Activated CD4-positive, alpha-beta T cell treated with anti-CD3 and anti-CD28 coated beads for 4 hours (primary cell): ENCODE results near the gene MOV10L1.
"Not testable (repeated sequence)": the region's sequence is repeated elsewhere in the genome, so short reads cannot be mapped to it uniquely, and the experiment has no call there.

Experiments
- DNase-seq, 2 donors: peaks; one replicate each; pipeline ENCODE4 v3.0.0-alpha.2; 2020

Gene MOV10L1

DNA sequence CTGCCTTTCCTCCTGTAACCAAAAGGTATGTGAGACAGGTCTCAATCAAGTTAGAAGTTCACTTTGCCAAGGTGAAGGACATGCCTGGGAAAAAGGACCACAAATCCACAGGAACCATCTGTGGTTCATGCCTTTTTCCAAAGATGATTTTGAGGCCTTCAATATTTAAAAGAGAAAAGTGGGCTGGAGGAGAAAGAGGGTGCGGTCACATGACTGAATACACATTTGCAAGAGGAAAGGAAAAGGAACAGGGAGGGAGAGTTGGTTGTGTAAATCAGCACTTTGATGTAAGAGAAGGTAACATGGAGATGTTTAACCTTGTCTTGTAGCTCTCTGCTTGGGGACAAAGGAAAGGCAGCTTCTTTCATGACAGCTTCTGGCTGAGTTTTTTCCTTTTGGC lies 21.2 kb downstream of the MOV10L1 start:
- no peak for DNase-seq

GRCh38 chr22:50112151-50113118 lies 22.6 kb downstream of the MOV10L1 start:
- no peak for DNase-seq

- no peak for DNase-seq
Observed at GRCh38 chr22:50114221-50115021, 24.6 kb downstream of the MOV10L1 start.

- DNase-seq: no peak
Observed at GRCh38 chr22:50115693-50116092, 25.9 kb downstream of the MOV10L1 start.

DNA sequence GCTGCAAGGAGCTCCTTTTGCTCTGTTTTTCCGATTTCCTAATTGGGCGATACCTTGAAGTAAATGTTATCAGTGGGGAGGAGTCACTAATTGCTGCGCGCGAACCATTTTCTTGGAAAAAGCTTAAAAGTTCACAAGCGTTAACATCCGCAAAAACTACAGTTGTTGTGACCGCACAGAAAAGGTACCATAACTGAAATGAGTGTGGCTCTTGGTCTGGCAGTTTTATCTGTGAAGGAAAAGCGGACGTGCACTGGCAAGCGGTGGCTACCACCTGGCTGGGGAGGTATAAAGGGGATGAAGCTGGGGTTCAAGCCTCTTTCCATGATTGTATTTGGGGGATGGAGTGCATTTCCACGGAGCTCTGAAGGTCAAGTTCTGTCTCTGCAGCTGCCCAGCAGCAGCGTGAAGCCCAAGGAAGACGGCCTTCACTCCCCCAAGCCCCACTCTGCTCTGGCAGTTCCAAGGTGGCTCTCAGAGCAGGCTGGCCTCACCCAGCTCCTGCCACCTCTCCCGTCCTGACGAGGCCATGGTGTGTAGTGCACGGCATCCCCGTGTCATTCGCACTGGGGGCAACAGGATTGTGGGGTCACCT lies 27.5 kb downstream of the MOV10L1 start:
- no peak for DNase-seq

GRCh38 chr22:50118129-50118528 lies 28.3 kb downstream of the MOV10L1 start:
- no peak for DNase-seq

DNA sequence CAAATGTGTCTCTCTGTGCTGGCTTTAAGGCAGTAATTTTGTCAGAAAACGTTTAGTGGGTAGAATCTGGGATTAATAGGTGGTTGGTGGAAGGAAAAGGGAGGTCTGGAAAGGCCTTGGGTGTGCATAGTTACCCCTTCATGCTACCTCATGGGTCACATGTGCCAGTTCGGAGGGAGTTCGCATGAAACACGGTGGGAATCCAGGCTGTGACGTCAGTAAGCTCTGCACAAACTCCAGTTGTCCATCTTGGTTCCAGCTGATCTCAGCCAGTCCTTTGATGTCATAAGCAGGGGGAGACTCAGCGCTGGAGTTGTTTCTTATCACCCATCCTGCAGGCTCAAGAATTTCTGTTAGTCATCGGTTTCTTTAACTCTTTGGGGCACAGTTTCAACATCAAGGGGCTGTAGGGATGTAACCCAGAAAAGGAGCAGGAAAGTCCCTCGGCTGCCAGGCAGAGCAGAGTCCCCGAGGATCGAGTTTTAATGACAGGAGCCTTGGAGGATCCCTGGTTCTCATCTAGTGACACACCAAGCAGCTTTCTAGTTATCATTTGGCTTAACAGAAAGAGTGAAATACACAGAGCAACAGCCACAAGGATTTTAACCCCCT lies 28.9 kb downstream of the MOV10L1 start:
- no peak for DNase-seq

- DNase-seq: no peak
Observed at GRCh38 chr22:50119169-50119767, 29.5 kb downstream of the MOV10L1 start.

DNA sequence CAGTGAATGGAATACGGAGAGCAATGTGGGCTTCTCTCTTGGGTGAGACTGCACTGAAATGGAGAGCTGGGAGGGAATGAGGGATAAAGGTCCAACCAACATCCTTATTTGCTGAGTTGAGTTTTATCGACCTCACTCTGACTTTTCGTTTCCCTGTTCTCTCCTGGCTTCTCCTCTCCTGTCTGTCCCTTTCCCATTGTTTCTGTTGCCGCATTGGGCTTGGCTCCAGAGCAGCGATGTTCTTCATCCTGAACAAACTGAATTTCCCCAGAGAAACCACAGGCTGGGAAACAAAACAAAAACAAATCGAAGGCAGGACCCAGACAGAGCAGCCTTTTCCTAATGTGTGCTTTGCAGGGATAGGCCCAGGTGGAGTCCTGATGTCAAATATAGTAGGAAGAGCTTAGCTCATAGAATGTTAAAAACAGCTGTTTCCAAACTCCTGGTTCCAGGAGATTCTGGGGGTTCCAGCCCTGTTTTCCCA lies 30.0 kb downstream of the MOV10L1 start:
- DNase-seq: no peak

- DNase-seq: no peak
Observed at GRCh38 chr22:50121202-50121740, 31.5 kb downstream of the MOV10L1 start.

DNA sequence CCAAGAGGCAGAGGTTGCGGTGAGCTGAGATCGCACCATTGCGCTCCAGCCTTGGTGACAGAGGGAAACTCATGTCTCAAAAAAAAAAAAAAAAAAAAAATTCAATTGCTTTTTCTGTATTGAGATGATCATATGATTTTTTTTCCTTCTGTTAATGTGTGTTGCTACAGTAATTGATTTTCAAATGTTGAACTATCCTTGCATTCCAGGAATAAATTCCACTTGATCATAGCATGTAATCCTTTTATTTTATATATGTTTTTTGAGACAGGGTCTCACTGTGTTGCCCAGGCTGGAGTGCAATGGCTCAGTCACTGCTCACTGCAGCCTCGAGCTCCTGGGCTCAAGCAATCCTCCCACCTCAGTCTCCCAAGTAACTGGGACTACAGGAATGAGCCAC lies 33.3 kb downstream of the MOV10L1 start:
- no peak for DNase-seq

DNA sequence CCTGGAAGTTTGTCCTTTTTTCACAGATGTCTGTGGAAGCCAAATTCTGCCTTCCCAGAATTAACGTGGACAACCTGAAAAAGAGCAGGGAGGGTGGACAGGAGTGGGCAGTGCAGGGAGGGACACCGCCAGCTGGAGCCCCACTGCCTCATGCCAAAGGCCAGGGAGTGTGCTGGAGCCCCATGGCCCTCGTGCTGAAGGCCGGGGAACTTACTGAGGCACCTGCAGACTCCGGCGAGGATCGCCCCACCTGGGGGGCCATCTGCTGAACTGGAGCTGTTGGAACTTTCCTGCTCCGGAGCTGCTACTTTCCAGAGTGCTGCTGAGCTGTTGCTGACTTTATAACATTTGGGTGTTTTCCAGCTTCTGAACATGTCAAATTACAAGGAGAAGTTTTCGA lies 35.2 kb downstream of the MOV10L1 start:
- no peak for DNase-seq

DNA sequence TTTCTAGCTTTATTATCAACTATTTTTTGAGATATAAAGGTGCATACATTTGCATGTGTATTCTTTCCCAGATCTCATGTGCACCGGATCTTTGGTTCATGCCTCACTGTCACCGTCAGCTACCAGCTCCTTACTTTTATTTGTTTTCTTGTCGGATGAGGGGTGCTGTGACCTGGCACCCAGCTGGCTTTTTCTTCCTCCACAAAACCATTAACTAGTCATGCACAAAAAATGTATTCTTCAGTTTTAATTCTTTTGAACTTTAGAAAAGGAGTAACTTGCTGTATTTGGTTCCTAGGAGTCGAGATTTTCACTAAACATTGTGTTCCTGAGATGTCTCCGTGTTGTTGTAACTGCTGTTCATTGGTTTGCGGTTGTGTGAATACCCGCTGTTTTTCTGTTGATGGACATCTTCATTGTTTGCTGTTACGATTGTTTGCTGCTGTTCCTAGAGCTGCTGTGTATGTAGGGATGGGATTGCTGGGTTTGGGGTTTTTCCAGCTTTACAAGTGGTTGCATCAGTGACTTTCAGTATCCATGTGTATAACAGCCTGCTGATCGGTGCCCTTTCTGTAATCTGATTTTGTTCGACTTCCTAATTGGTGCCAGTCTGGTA lies 39.4 kb downstream of the MOV10L1 start:
- DNase-seq: no peak

- DNase-seq: no peak
Observed at GRCh38 chr22:50131894-50132293, 42.1 kb downstream of the MOV10L1 start.

DNA sequence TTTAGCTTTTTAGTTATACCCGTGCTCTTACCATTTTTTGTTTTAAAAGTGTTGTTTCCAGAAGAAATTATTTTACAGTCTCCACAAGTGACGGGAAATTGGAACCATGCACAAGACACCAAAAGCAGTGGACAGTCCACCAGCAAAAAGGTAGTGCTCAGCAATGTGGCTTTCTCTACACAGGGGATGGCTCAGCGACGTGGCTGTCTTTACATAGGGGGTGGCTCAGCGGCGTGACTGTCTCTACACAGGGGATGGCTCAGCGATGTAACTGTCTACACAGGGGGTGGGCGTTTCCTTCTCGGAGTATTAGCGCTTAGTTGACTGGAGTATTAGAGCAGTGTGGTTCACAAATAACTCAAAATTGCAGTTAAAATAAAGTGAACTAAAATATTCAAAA lies 44.7 kb downstream of the MOV10L1 start:
- DNase-seq: no peak

DNA sequence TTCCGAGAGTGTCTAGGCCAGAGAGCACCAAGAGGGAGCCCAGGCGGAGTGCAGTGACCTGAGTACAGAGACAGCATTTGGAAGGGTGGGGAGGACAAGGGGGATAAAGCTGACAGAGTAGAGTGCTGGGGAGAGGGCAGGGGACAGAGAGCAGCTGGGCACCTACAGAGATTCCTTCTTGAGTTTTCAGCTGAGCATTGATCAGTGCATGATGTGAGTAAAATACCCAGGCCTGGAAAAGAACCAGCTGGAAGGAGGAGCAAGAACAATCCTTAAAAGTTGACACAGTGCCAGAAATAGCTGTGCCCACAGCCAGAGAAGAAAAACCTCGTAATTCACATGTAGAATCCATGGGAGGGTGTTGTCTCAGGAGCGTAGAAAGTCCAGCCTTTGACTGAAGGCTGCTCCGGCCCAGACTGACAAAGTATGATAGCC lies 46.8 kb downstream of the MOV10L1 start:
- DNase-seq: no peak

DNA sequence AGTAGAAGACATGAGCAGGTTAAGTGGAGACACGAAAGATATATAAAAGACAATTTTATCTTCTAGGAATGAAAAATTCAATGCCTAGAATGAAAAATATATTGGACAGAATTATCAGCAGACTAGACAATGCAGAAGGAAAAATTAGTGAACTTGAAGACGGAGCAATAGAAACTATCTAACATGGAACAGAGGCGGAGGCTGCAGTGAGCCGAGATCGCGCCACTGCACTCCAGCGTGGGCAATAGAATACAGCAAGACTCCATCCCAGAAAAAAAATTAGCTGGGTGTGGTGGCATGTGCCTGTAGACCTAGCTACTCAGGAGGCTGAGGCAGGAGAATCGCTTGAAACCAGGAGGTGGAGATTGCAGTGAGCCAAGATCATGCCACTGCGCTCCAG lies 47.5 kb downstream of the MOV10L1 start:
- not testable (repeated sequence) for DNase-seq

- no peak for DNase-seq
Observed at GRCh38 chr22:50138041-50138440, 48.2 kb downstream of the MOV10L1 start.

DNA sequence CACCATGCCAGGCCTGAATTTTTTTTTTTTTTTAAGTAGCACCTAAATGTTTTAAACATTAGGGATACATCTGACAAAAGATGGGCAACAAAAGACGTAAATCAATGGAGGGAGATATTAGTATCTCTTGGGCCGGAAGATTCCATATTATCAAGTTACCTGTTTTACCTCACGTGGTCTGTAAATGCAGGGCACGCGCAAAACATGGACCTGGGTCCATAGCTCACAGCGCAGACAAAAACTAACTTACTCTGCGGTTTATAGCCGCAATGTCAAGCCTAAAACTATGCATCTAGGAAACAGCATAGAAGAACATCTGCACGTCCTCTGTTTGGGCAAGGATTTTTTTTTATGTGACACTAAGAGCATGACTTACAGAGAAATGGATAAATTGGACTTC lies 49.2 kb downstream of the MOV10L1 start:
- DNase-seq: no peak

DNA sequence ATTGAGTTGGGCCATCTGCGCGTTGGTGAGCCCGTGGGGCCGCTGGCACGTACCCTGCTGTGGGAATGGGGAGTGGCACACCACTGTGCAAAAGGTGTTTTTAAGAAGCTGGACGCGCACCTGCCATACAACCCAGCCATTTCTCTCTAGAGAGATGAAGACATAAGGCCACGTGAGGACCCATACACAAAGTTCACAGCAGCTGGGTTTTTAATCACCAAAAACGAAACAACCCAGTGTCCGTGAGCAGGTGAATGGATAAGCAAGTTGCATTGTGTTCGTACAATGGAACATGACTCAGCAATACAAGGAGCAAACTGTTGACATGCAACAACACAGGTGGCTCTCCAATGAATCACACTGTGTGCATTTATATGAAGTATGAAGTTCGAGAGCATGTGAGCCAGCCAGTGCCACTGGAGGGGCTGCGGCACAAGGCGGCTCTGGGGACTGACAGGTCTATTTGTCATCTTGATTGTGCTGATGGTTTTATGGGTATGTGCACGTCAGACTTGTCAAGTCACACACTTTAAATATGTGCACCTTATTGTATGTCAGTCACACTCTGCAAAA lies 50.1 kb downstream of the MOV10L1 start:
- no peak for DNase-seq

- no peak for DNase-seq
Observed at GRCh38 chr22:50140615-50141014, 50.8 kb downstream of the MOV10L1 start.
